Measurements from ENCODE around the gene BLNK.
"Not testable (repeated sequence)": the region's sequence is repeated elsewhere in the genome, so short reads cannot be mapped to it uniquely, and the experiment has no call there.

BLNK gene

GRCh38 chr10:96205580-96205979, 65.8 kb downstream of the BLNK start:
- Histone ChIP-seq H4K5ac (ENCODE audit: low read length) (no peak overlapping the region), H3K4me1 (ENCODE audit: control insufficient read depth, low read depth, low read length) (no peaks in the 10 kb centered on the region), H3K27ac (ENCODE audit: low read depth, low read length) (no peak overlapping the region), H2BK120ac (ENCODE audit: low read depth, low read length) (no peak overlapping the region), H3K9ac (ENCODE audit: low read length) (no peak overlapping the region), H3K27me3 (ENCODE audit: insufficient read depth, low read length, poor library complexity) (no peaks in the 10 kb centered on the region), H3K79me2 (ENCODE audit: control insufficient read depth, insufficient read depth, low read length) (no peaks in the 10 kb centered on the region), H3K36me3 (ENCODE audit: control insufficient read depth, insufficient read depth, low read length) (no peaks in the 10 kb centered on the region), H3K18ac (ENCODE audit: low read length) (no peak overlapping the region), H3K4me3 (ENCODE audit: low read length) (no peak overlapping the region), H2BK15ac (replicated peaks; ENCODE audit: low read depth) (no peak overlapping the region), H2BK5ac (ENCODE audit: low read length) (no peak overlapping the region), H3K79me1 (ENCODE audit: low read length) (no peaks in the 10 kb centered on the region), H3K4me2 (ENCODE audit: low read length) (no peak overlapping the region), H4K8ac (ENCODE audit: low read depth, low read length) (no peak overlapping the region), H2AK5ac (ENCODE audit: low read length) (no peak overlapping the region), H3K56ac (ENCODE audit: low read length) (no peak overlapping the region), H3K23ac (ENCODE audit: low read length) (no peak overlapping the region), H3K4ac (ENCODE audit: low read depth, low read length) (no peak overlapping the region)
- no CpG with 5 or more reads among the region's 1 CpG for WGBS (ENCODE audit: extremely low coverage, insufficient coverage, low lambda C conversion rate)
- no peak for DNase-seq

- Histone ChIP-seq H4K8ac (ENCODE audit: low read depth, low read length) (no peak overlapping the region), H3K36me3 (ENCODE audit: control insufficient read depth, insufficient read depth, low read length) (no peaks in the 10 kb centered on the region), H3K4ac (ENCODE audit: low read depth, low read length) (no peak overlapping the region), H2BK15ac (replicated peaks; ENCODE audit: low read depth) (no peak overlapping the region), H4K5ac (ENCODE audit: low read length) (no peak overlapping the region), H3K79me2 (ENCODE audit: control insufficient read depth, insufficient read depth, low read length) (no peaks in the 10 kb centered on the region), H3K18ac (ENCODE audit: low read length) (no peak overlapping the region), H3K4me1 (ENCODE audit: control insufficient read depth, low read depth, low read length) (no peaks in the 10 kb centered on the region), H3K4me2 (ENCODE audit: low read length) (no peak overlapping the region), H2BK120ac (ENCODE audit: low read depth, low read length) (no peak overlapping the region), H3K27ac (ENCODE audit: low read depth, low read length) (no peak overlapping the region), H3K4me3 (ENCODE audit: low read length) (no peak overlapping the region), H2BK5ac (ENCODE audit: low read length) (no peak overlapping the region), H3K23ac (ENCODE audit: low read length) (no peak overlapping the region), H3K9ac (ENCODE audit: low read length) (no peak overlapping the region), H3K79me1 (ENCODE audit: low read length) (no peaks in the 10 kb centered on the region), H2AK5ac (ENCODE audit: low read length) (no peak overlapping the region), H3K56ac (ENCODE audit: low read length) (no peak overlapping the region), H3K27me3 (ENCODE audit: insufficient read depth, low read length, poor library complexity) (no peaks in the 10 kb centered on the region)
- DNase-seq: no peak
- no CpG with 5 or more reads among the region's 1 CpG for WGBS (ENCODE audit: extremely low coverage, insufficient coverage, low lambda C conversion rate)
Observed at GRCh38 chr10:96201525-96201924, 69.8 kb downstream of the BLNK start.

GRCh38 chr10:96189505-96189904, 81.9 kb downstream of the BLNK start:
- H4K5ac ChIP-seq (ENCODE audit: low read length); H3K4me3 ChIP-seq (ENCODE audit: low read length); H2BK120ac ChIP-seq (ENCODE audit: low read depth, low read length); H3K79me1 ChIP-seq (ENCODE audit: low read length); H3K23ac ChIP-seq (ENCODE audit: low read length); H3K4me1 ChIP-seq (ENCODE audit: control insufficient read depth, low read depth, low read length); H3K56ac ChIP-seq (ENCODE audit: low read length); H3K27ac ChIP-seq (ENCODE audit: low read depth, low read length); H2BK15ac ChIP-seq (replicated peaks; ENCODE audit: low read depth); H3K4ac ChIP-seq (ENCODE audit: low read depth, low read length); H3K4me2 ChIP-seq (ENCODE audit: low read length); H3K27me3 ChIP-seq (ENCODE audit: insufficient read depth, low read length, poor library complexity); H4K8ac ChIP-seq (ENCODE audit: low read depth, low read length); H2BK5ac ChIP-seq (ENCODE audit: low read length); H3K79me2 ChIP-seq (ENCODE audit: control insufficient read depth, insufficient read depth, low read length); H3K18ac ChIP-seq (ENCODE audit: low read length); H2AK5ac ChIP-seq (ENCODE audit: low read length); DNase-seq; H3K36me3 ChIP-seq (ENCODE audit: control insufficient read depth, insufficient read depth, low read length); H3K9ac ChIP-seq (ENCODE audit: low read length): not testable (repeated sequence)
- no CpG with 5 or more reads among the region's 1 CpG for WGBS (ENCODE audit: extremely low coverage, insufficient coverage, low lambda C conversion rate)

GRCh38 chr10:96188916-96189315, 82.5 kb downstream of the BLNK start:
- Histone ChIP-seq H3K79me1 (ENCODE audit: low read length) (no peaks in the 10 kb centered on the region), H3K23ac (ENCODE audit: low read length) (no peak overlapping the region), H2BK5ac (ENCODE audit: low read length) (no peak overlapping the region), H3K79me2 (ENCODE audit: control insufficient read depth, insufficient read depth, low read length) (no peaks in the 10 kb centered on the region), H3K4me3 (ENCODE audit: low read length) (no peak overlapping the region), H3K18ac (ENCODE audit: low read length) (no peak overlapping the region), H3K27me3 (ENCODE audit: insufficient read depth, low read length, poor library complexity) (no peaks in the 10 kb centered on the region), H3K4ac (ENCODE audit: low read depth, low read length) (no peak overlapping the region), H3K4me1 (ENCODE audit: control insufficient read depth, low read depth, low read length) (no peaks in the 10 kb centered on the region), H2BK120ac (ENCODE audit: low read depth, low read length) (no peak overlapping the region), H2BK15ac (replicated peaks; ENCODE audit: low read depth) (no peak overlapping the region), H2AK5ac (ENCODE audit: low read length) (no peak overlapping the region), H3K36me3 (ENCODE audit: control insufficient read depth, insufficient read depth, low read length) (no peaks in the 10 kb centered on the region), H3K4me2 (ENCODE audit: low read length) (no peak overlapping the region), H4K8ac (ENCODE audit: low read depth, low read length) (no peak overlapping the region), H3K56ac (ENCODE audit: low read length) (no peak overlapping the region), H3K27ac (ENCODE audit: low read depth, low read length) (no peak overlapping the region), H4K5ac (ENCODE audit: low read length) (no peak overlapping the region), H3K9ac (ENCODE audit: low read length) (no peak overlapping the region)
- no CpG with 5 or more reads among the region's 1 CpG for WGBS (ENCODE audit: extremely low coverage, insufficient coverage, low lambda C conversion rate)
- DNase-seq: no peak

- H2BK120ac ChIP-seq (ENCODE audit: low read depth, low read length): no peak overlapping the region
- H2AK5ac ChIP-seq (ENCODE audit: low read length): no peak overlapping the region
- no peaks in the 10 kb centered on the region for H3K79me2 ChIP-seq (ENCODE audit: control insufficient read depth, insufficient read depth, low read length)
- no peak overlapping the region for H3K56ac ChIP-seq (ENCODE audit: low read length)
- H4K8ac ChIP-seq (ENCODE audit: low read depth, low read length): no peak overlapping the region
- no peaks in the 10 kb centered on the region for H3K4me1 ChIP-seq (ENCODE audit: control insufficient read depth, low read depth, low read length)
- H3K36me3 ChIP-seq (ENCODE audit: control insufficient read depth, insufficient read depth, low read length): no peaks in the 10 kb centered on the region
- no peak overlapping the region for H3K18ac ChIP-seq (ENCODE audit: low read length)
- no peaks in the 10 kb centered on the region for H3K27me3 ChIP-seq (ENCODE audit: insufficient read depth, low read length, poor library complexity)
- no peak overlapping the region for H3K27ac ChIP-seq (ENCODE audit: low read depth, low read length)
- H3K23ac ChIP-seq (ENCODE audit: low read length): no peak overlapping the region
- H3K4ac ChIP-seq (ENCODE audit: low read depth, low read length): no peak overlapping the region
- DNase-seq: no peak
- no peak overlapping the region for H3K4me2 ChIP-seq (ENCODE audit: low read length)
- H2BK5ac ChIP-seq (ENCODE audit: low read length): no peak overlapping the region
- H3K79me1 ChIP-seq (ENCODE audit: low read length): no peaks in the 10 kb centered on the region
- WGBS (ENCODE audit: extremely low coverage, insufficient coverage, low lambda C conversion rate): no CpG with 5 or more reads among the region's 2 CpGs
- H4K5ac ChIP-seq (ENCODE audit: low read length): no peak overlapping the region
- H3K9ac ChIP-seq (ENCODE audit: low read length): no peak overlapping the region
- no peak overlapping the region for H3K4me3 ChIP-seq (ENCODE audit: low read length)
- no peak overlapping the region for H2BK15ac ChIP-seq (replicated peaks; ENCODE audit: low read depth)
Observed at GRCh38 chr10:96188421-96188820, 82.9 kb downstream of the BLNK start.

GRCh38 chr10:96176985-96177384, 94.4 kb downstream of the BLNK start:
- H3K4me3 ChIP-seq (ENCODE audit: low read length): no peak overlapping the region
- no peaks in the 10 kb centered on the region for H3K27me3 ChIP-seq (ENCODE audit: insufficient read depth, low read length, poor library complexity)
- no peak overlapping the region for H4K5ac ChIP-seq (ENCODE audit: low read length)
- no peak overlapping the region for H3K9ac ChIP-seq (ENCODE audit: low read length)
- no CpG with 5 or more reads among the region's 1 CpG for WGBS (ENCODE audit: extremely low coverage, insufficient coverage, low lambda C conversion rate)
- no peak overlapping the region for H2AK5ac ChIP-seq (ENCODE audit: low read length)
- H3K36me3 ChIP-seq (ENCODE audit: control insufficient read depth, insufficient read depth, low read length): no peaks in the 10 kb centered on the region
- no peaks in the 10 kb centered on the region for H3K4me1 ChIP-seq (ENCODE audit: control insufficient read depth, low read depth, low read length)
- no peak overlapping the region for H2BK15ac ChIP-seq (replicated peaks; ENCODE audit: low read depth)
- H3K4me2 ChIP-seq (ENCODE audit: low read length): no peak overlapping the region
- no peak overlapping the region for H2BK120ac ChIP-seq (ENCODE audit: low read depth, low read length)
- H3K27ac ChIP-seq (ENCODE audit: low read depth, low read length): no peak overlapping the region
- H3K18ac ChIP-seq (ENCODE audit: low read length): no peak overlapping the region
- no peak overlapping the region for H2BK5ac ChIP-seq (ENCODE audit: low read length)
- H3K4ac ChIP-seq (ENCODE audit: low read depth, low read length): no peak overlapping the region
- H3K56ac ChIP-seq (ENCODE audit: low read length): no peak overlapping the region
- no peaks in the 10 kb centered on the region for H3K79me1 ChIP-seq (ENCODE audit: low read length)
- H3K23ac ChIP-seq (ENCODE audit: low read length): no peak overlapping the region
- no peaks in the 10 kb centered on the region for H3K79me2 ChIP-seq (ENCODE audit: control insufficient read depth, insufficient read depth, low read length)
- no peak for DNase-seq
- H4K8ac ChIP-seq (ENCODE audit: low read depth, low read length): no peak overlapping the region

All from mesendoderm (in vitro differentiated cells).